ENCODE results near the gene CNTNAP2. TPM values are rescaled to one million over a fixed set of nuclear protein-coding genes. Genes with fewer than 3 reads are reported as not detected.

Gene CNTNAP2
- total RNA-seq, 1 experiment from 2014 or later = 42.5 TPM

GRCh38 chr7:148270576-148270975, 2154.0 kb downstream of the CNTNAP2 start:
- TF ChIP-seq CTCF (IDR thresholded peaks at IDR 0.05; ENCODE audit: insufficient read depth in 1 of 2, low read depth in 1 of 2, low read length in 1 of 2, severe bottlenecking in 1 of 2, unreplicated experiment in 1 of 2) = no peak
- POLR2A ChIA-PET = no interaction called here
- CTCF ChIA-PET = interaction anchor here (1.2 kb wide), 1 partner anchor 215 kb away, joined by 3 read pairs; no protein-coding TSS in a partner anchor
- Histone ChIP-seq H3K27me3 (replicated peaks; ENCODE audit: control insufficient read depth, insufficient read depth, low read length) (no peaks in the 10 kb centered on the region), H3K9me3 (no peaks in the 10 kb centered on the region), H3K4me3 (ENCODE audit: low read depth, low read length) (no peak overlapping the region), H3K36me3 (ENCODE audit: control insufficient read depth, insufficient read depth, low read length) (no peaks in the 10 kb centered on the region), H3K4me1 (peaks cover 30% of the 10 kb centered on the region)
- BruUV-seq (replicated peaks) = no TSS peak
- H3K4me1 Mint-ChIP-seq (ENCODE audit: low read depth, unreplicated experiment) = peaks cover 26% of the 10 kb centered on the region
- H3K36me3 Mint-ChIP-seq (ENCODE audit: insufficient read depth, unreplicated experiment) = peaks cover 4% of the 10 kb centered on the region
- H3K9me3 Mint-ChIP-seq (ENCODE audit: unreplicated experiment) = peaks cover 9% of the 10 kb centered on the region
- intact Hi-C loops (cut with micrococcal nuclease; ENCODE audit: unreplicated experiment) = loop anchor here (1.0 to 5.0 kb wide), 4 partner anchors 48 to 692 kb away; no protein-coding TSS in a partner anchor
- peak; percentile 58 to 66 for DNase-seq
- no peaks in the 10 kb centered on the region for H3K27me3 Mint-ChIP-seq (ENCODE audit: insufficient read depth, unreplicated experiment)
- peak overlapping the region; percentile 49 for H3K4me3 Mint-ChIP-seq (ENCODE audit: unreplicated experiment)
- H3K27ac Mint-ChIP-seq (ENCODE audit: unreplicated experiment) = peak overlapping the region; percentile 54

- no TSS peak for BruUV-seq (replicated peaks)
- Histone ChIP-seq H3K4me1 (peaks cover 27% of the 10 kb centered on the region), H3K4me3 (ENCODE audit: low read depth, low read length) (no peak overlapping the region), H3K36me3 (ENCODE audit: control insufficient read depth, insufficient read depth, low read length) (no peaks in the 10 kb centered on the region), H3K27me3 (replicated peaks; ENCODE audit: control insufficient read depth, insufficient read depth, low read length) (no peaks in the 10 kb centered on the region), H3K9me3 (no peaks in the 10 kb centered on the region)
- no peak overlapping the region for H3K4me3 Mint-ChIP-seq (ENCODE audit: unreplicated experiment)
- peaks cover 11% of the 10 kb centered on the region for H3K9me3 Mint-ChIP-seq (ENCODE audit: unreplicated experiment)
- ChIA-PET CTCF (no interaction called here), POLR2A (no interaction called here)
- DNase-seq = no peak
- H3K27me3 Mint-ChIP-seq (ENCODE audit: insufficient read depth, unreplicated experiment) = no peaks in the 10 kb centered on the region
- no peak overlapping the region for H3K27ac Mint-ChIP-seq (ENCODE audit: unreplicated experiment)
- peaks cover 1% of the 10 kb centered on the region for H3K36me3 Mint-ChIP-seq (ENCODE audit: insufficient read depth, unreplicated experiment)
- intact Hi-C loops (cut with micrococcal nuclease; ENCODE audit: unreplicated experiment) = loop anchor here (5.0 kb wide), 1 partner anchor 688 kb away; no protein-coding TSS in a partner anchor
- TF ChIP-seq CTCF (IDR thresholded peaks at IDR 0.05; ENCODE audit: insufficient read depth in 1 of 2, low read depth in 1 of 2, low read length in 1 of 2, severe bottlenecking in 1 of 2, unreplicated experiment in 1 of 2) = no peak
- H3K4me1 Mint-ChIP-seq (ENCODE audit: low read depth, unreplicated experiment) = peaks cover 13% of the 10 kb centered on the region
These were observed 2157.5 kb downstream of the CNTNAP2 start for GRCh38 chr7:148274118-148274517.

- ChIA-PET CTCF (no interaction called here), POLR2A (no interaction called here)
- no TSS peak for BruUV-seq (replicated peaks)
- Mint-ChIP-seq H3K9me3 (ENCODE audit: unreplicated experiment) (peaks cover 20% of the 10 kb centered on the region), H3K27ac (ENCODE audit: unreplicated experiment) (no peak overlapping the region), H3K27me3 (ENCODE audit: insufficient read depth, unreplicated experiment) (no peaks in the 10 kb centered on the region), H3K4me1 (ENCODE audit: low read depth, unreplicated experiment) (peaks cover 3% of the 10 kb centered on the region), H3K4me3 (ENCODE audit: unreplicated experiment) (no peak overlapping the region), H3K36me3 (ENCODE audit: insufficient read depth, unreplicated experiment) (no peaks in the 10 kb centered on the region)
- no peak for TF ChIP-seq CTCF (IDR thresholded peaks at IDR 0.05; ENCODE audit: insufficient read depth in 1 of 2, low read depth in 1 of 2, low read length in 1 of 2, severe bottlenecking in 1 of 2, unreplicated experiment in 1 of 2)
- Histone ChIP-seq H3K4me1 (peaks cover 14% of the 10 kb centered on the region), H3K36me3 (ENCODE audit: control insufficient read depth, insufficient read depth, low read length) (no peaks in the 10 kb centered on the region), H3K9me3 (no peaks in the 10 kb centered on the region), H3K4me3 (ENCODE audit: low read depth, low read length) (no peak overlapping the region), H3K27me3 (replicated peaks; ENCODE audit: control insufficient read depth, insufficient read depth, low read length) (no peaks in the 10 kb centered on the region)
- intact Hi-C loops (cut with micrococcal nuclease; ENCODE audit: unreplicated experiment) = no loop called here
- DNase-seq = no peak
These were observed 2158.8 kb downstream of the CNTNAP2 start for GRCh38 chr7:148275359-148275890.

Data from Caco-2 (cell line).